ENCODE results near the gene SLC34A3.

Gene SLC34A3

GRCh38 chr9:137233143-137233980 is 2.7 kb downstream of the SLC34A3 start:
- no peaks in the 10 kb centered on the region; the same call in 1 of the 2 replicates for H3K27me3 ChIP-seq (replicated peaks; ENCODE audit: control insufficient read depth, insufficient read depth, low read length)
- no peaks in the 10 kb centered on the region for H3K36me3 ChIP-seq (ENCODE audit: control insufficient read depth, insufficient read depth, low read length)
- DNase-seq (ENCODE audit: extremely low read depth, insufficient read length), result no peak
- no peak overlapping the region for H3K4me3 ChIP-seq (replicated peaks; ENCODE audit: low read depth, low read length)
- TF ChIP-seq CTCF (IDR thresholded peaks at IDR 0.05; ENCODE audit: insufficient read depth, low read length, poor library complexity, severe bottlenecking), result no peak

- H3K4me3 ChIP-seq (replicated peaks; ENCODE audit: low read depth, low read length), result no peak overlapping the region
- no peak for TF ChIP-seq CTCF (IDR thresholded peaks at IDR 0.05; ENCODE audit: insufficient read depth, low read length, poor library complexity, severe bottlenecking)
- H3K36me3 ChIP-seq (ENCODE audit: control insufficient read depth, insufficient read depth, low read length), result no peaks in the 10 kb centered on the region
- no peak for DNase-seq (ENCODE audit: extremely low read depth, insufficient read length)
- H3K27me3 ChIP-seq (replicated peaks; ENCODE audit: control insufficient read depth, insufficient read depth, low read length), result no peaks in the 10 kb centered on the region; the same call in 1 of the 2 replicates
These were observed 3.5 kb downstream of the SLC34A3 start for GRCh38 chr9:137234055-137234697.

- H3K27me3 ChIP-seq (replicated peaks; ENCODE audit: control insufficient read depth, insufficient read depth, low read length), result no peaks in the 10 kb centered on the region; the same call in 1 of the 2 replicates
- no peak for DNase-seq (ENCODE audit: extremely low read depth, insufficient read length)
- TF ChIP-seq CTCF (IDR thresholded peaks at IDR 0.05; ENCODE audit: insufficient read depth, low read length, poor library complexity, severe bottlenecking), result no peak
These were observed 4.2 kb downstream of the SLC34A3 start for GRCh38 chr9:137234758-137235423.

DNA sequence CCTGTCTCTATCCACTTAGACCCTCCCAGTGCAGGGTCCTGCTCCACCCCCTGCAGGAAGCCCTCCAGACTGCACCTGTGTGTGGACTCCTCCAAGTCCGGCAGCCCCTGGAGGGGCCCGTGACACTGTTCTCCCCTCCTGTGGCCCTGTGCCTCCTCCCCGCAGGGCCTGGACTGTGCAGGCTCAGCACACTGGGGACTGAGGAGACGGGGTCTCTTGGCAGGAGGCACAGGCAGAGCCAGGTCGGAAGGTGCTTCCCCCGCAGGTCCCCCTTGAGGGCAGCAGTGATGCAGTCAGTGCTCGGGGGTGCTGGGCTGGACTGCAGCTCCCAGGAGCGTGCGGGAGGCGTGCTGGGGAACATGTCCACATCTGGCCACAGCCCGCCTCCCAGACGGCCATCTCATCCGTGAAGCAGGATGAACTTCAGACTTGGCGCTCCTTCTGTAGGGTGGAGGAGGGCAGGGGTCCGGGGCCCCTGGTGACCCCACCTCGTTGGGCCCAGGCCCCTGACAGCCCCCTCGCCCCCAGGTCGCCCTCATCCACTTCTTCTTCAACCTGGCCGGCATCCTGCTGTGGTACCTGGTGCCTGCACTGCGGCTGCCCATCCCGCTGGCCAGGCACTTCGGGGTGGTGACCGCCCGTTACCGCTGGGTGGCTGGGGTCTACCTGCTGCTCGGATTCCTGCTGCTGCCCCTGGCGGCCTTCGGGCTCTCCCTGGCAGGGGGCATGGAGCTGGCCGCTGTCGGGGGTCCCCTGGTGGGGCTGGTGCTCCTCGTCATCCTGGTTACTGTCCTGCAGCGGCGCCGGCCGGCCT is 4.9 kb downstream of the SLC34A3 start:
- TF ChIP-seq CTCF (IDR thresholded peaks at IDR 0.05; ENCODE audit: insufficient read depth, low read length, poor library complexity, severe bottlenecking), result peak; percentile 13
- no peak overlapping the region for H3K4me3 ChIP-seq (replicated peaks; ENCODE audit: low read depth, low read length)

More at GRCh38 chr9:137234758-137235423, 4.2 kb downstream of the SLC34A3 start:
- H3K4me3 ChIP-seq (replicated peaks; ENCODE audit: low read depth, low read length), result no peak overlapping the region
- no peaks in the 10 kb centered on the region for H3K36me3 ChIP-seq (ENCODE audit: control insufficient read depth, insufficient read depth, low read length)

DNA sequence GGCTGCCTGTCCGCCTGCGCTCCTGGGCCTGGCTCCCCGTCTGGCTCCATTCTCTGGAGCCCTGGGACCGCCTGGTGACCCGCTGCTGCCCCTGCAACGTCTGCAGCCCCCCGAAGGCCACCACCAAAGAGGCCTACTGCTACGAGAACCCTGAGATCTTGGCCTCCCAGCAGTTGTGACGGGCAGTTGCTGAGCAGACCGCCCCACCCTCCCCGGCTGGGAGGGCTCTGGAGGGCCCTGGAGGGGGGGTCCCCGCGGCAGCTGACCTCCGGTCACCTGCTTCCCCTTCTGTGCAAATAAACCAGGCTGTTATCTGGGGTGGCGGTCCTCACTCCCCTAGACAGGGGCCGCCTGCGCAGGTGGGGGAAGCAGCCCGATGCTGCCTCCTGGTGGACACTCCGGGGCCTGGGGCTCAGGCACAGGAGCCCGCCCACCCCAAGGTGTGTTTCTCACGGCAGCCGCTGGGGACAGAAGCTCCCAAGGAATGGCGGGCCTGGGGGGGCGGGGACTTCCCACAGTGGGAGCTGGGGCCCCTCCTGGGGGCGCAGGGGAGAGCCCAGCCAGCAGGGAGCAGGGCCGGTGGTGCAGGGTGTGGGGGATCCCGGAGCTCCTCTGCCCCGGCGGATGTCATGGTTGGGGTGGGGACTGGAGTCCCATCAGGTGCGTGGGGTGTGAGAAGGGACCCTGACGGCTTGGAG is 5.7 kb downstream of the SLC34A3 start:
- DNase-seq (ENCODE audit: extremely low read depth, insufficient read length), result peak; percentile 85
- H3K4me3 ChIP-seq (replicated peaks; ENCODE audit: low read depth, low read length), result peak overlapping the region; percentile 31; the same call in 1 of the 2 replicates
- TF ChIP-seq CTCF (IDR thresholded peaks at IDR 0.05; ENCODE audit: insufficient read depth, low read length, poor library complexity, severe bottlenecking), result peak; percentile 99
- no peaks in the 10 kb centered on the region; the same call in 1 of the 2 replicates for H3K27me3 ChIP-seq (replicated peaks; ENCODE audit: control insufficient read depth, insufficient read depth, low read length)
- no peaks in the 10 kb centered on the region for H3K36me3 ChIP-seq (ENCODE audit: control insufficient read depth, insufficient read depth, low read length)

More for the DNA sequence above, 4.9 kb downstream of the SLC34A3 start:
- Histone ChIP-seq H3K36me3 (ENCODE audit: control insufficient read depth, insufficient read depth, low read length) (no peaks in the 10 kb centered on the region), H3K27me3 (replicated peaks; ENCODE audit: control insufficient read depth, insufficient read depth, low read length) (no peaks in the 10 kb centered on the region; the same call in 1 of the 2 replicates)
- DNase-seq (ENCODE audit: extremely low read depth, insufficient read length), result no peak
